ENCODE data around the gene ATF4. TPM values are rescaled to one million over a fixed set of nuclear protein-coding genes. Genes with fewer than 3 reads are reported as not detected.

Gene ATF4, protein sequence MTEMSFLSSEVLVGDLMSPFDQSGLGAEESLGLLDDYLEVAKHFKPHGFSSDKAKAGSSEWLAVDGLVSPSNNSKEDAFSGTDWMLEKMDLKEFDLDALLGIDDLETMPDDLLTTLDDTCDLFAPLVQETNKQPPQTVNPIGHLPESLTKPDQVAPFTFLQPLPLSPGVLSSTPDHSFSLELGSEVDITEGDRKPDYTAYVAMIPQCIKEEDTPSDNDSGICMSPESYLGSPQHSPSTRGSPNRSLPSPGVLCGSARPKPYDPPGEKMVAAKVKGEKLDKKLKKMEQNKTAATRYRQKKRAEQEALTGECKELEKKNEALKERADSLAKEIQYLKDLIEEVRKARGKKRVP
- 177 TPM for total RNA-seq (2021; ENCODE audit: unreplicated experiment)
- polyA plus RNA-seq (2012; ENCODE audit: insufficient read length): 378 TPM
- percentile 99 among the genes with signal in this experiment for Bru-seq, nascent RNA
- BruChase-seq, experiment 1, labeled RNA remaining after a 2-hour chase: percentile 99 among the genes with signal in this experiment
- BruChase-seq, experiment 2, labeled RNA remaining after a 6-hour chase: percentile 99 among the genes with signal in this experiment
- long read RNA-seq, transcript ATF4-202 (3 exons, 1,419 nt): major isoform, 35 of 349 reads
- long read RNA-seq, transcript ATF4-201 (2 exons, 2,019 nt): minor isoform, 12 of 349 reads
- long read RNA-seq, partial matches to known transcripts: 1 of 349 reads
- long read RNA-seq, other reads (novel, unspliced or antisense): 301 of 349 reads

DNA sequence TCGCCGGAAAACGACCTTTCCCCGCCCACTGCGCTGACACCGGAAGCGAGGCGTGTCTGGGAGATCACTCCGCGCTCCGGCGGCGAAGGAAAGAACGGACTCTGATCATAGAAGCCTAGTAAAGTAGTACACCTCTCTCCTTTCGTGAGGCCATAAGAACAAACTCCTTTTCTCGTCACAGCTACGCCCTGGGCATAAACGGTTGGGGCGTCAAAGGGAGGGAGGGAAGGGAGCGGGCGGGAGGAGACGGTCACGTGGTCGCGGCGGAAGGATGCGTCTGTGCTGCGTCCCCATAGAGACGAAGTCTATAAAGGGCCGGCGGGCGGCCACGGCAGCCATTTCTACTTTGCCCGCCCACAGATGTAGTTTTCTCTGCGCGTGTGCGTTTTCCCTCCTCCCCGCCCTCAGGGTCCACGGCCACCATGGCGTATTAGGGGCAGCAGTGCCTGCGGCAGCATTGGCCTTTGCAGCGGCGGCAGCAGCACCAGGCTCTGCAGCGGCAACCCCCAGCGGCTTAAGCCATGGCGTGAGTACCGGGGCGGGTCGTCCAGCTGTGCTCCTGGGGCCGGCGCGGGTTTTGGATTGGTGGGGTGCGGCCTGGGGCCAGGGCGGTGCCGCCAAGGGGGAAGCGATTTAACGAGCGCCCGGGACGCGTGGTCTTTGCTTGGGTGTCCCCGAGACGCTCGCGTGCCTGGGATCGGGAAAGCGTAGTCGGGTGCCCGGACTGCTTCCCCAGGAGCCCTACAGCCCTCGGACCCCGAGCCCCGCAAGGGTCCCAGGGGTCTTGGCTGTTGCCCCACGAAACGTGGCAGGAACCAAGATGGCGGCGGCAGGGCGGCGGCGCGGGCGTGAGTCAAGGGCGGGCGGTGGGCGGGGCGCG lies at the start of gene ATF4:
ATF4 (plus strand) TSS at position 337 of the 880 bp plus-strand sequence. CDS start 884 bp downstream, outside the sequence.
- no TSS peak for BruUV-seq (replicated peaks)
- DNase-seq (ENCODE audit: low read depth, low spot score) (no peak), ATAC-seq (peak; percentile 52)
- intact Hi-C loops (cut with micrococcal nuclease; ENCODE audit: unreplicated experiment) (no loop called here), in situ Hi-C loops (cut with HindIII; ENCODE audit: low pct_unique_long_range_greater_than_20kb, low sequenced_read_pairs) (no loop called here)
- Histone ChIP-seq H3K36me3 (ENCODE audit: control insufficient read depth, insufficient read depth, low read length) (peaks cover 15% of the 10 kb centered on the region), H3K27ac (ENCODE audit: low read length) (peak within 1 kb of the TSS; percentile 95), H3K4me1 (ENCODE audit: control insufficient read depth, insufficient read depth, low read length) (peaks cover 17% of the 10 kb centered on the region), H3K4me3 (ENCODE audit: low read depth in 2 of 2, low read length in 2 of 2) (peak within 1 kb of the TSS; percentile 75 to 84), H3K9me3 (ENCODE audit: control insufficient read depth, insufficient read depth, low read depth, low read length) (no peaks in the 10 kb centered on the region), H3K27me3 (ENCODE audit: control insufficient read depth, insufficient read depth, low read length) (no peaks in the 10 kb centered on the region)
- TF ChIP-seq TCF7L2 (IDR thresholded peaks at IDR 0.05; ENCODE audit: low read depth, low read length) (no peak), SIN3A (IDR thresholded peaks at IDR 0.05; ENCODE audit: borderline replicate concordance, insufficient read depth, low read depth, low read length) (no peak; the same call in 1 of the 2 replicates), POLR2AphosphoS5 (IDR thresholded peaks at IDR 0.05; ENCODE audit: low read depth, low read length) (peak; percentile 94)
- TF ChIP-seq, protein P1, sequence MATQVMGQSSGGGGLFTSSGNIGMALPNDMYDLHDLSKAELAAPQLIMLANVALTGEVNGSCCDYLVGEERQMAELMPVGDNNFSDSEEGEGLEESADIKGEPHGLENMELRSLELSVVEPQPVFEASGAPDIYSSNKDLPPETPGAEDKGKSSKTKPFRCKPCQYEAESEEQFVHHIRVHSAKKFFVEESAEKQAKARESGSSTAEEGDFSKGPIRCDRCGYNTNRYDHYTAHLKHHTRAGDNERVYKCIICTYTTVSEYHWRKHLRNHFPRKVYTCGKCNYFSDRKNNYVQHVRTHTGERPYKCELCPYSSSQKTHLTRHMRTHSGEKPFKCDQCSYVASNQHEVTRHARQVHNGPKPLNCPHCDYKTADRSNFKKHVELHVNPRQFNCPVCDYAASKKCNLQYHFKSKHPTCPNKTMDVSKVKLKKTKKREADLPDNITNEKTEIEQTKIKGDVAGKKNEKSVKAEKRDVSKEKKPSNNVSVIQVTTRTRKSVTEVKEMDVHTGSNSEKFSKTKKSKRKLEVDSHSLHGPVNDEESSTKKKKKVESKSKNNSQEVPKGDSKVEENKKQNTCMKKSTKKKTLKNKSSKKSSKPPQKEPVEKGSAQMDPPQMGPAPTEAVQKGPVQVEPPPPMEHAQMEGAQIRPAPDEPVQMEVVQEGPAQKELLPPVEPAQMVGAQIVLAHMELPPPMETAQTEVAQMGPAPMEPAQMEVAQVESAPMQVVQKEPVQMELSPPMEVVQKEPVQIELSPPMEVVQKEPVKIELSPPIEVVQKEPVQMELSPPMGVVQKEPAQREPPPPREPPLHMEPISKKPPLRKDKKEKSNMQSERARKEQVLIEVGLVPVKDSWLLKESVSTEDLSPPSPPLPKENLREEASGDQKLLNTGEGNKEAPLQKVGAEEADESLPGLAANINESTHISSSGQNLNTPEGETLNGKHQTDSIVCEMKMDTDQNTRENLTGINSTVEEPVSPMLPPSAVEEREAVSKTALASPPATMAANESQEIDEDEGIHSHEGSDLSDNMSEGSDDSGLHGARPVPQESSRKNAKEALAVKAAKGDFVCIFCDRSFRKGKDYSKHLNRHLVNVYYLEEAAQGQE (IDR thresholded peaks at IDR 0.05; ENCODE audit: insufficient read depth in 1 of 2, low read depth in 2 of 2, low read length in 1 of 2): no peak
- POLR2A ChIA-PET: interaction anchor here (0.5 to 1.1 kb wide), 6 partner anchors 9 to 592 kb away, joined by 4 to 8 read pairs (median 4); partner anchors contain the start of gene MIEF1
- CTCF ChIA-PET: interaction anchor here (0.7 to 1.0 kb wide), 3 partner anchors 24 to 534 kb away, joined by 3 to 5 read pairs (median 3); no protein-coding TSS in a partner anchor

DNA sequence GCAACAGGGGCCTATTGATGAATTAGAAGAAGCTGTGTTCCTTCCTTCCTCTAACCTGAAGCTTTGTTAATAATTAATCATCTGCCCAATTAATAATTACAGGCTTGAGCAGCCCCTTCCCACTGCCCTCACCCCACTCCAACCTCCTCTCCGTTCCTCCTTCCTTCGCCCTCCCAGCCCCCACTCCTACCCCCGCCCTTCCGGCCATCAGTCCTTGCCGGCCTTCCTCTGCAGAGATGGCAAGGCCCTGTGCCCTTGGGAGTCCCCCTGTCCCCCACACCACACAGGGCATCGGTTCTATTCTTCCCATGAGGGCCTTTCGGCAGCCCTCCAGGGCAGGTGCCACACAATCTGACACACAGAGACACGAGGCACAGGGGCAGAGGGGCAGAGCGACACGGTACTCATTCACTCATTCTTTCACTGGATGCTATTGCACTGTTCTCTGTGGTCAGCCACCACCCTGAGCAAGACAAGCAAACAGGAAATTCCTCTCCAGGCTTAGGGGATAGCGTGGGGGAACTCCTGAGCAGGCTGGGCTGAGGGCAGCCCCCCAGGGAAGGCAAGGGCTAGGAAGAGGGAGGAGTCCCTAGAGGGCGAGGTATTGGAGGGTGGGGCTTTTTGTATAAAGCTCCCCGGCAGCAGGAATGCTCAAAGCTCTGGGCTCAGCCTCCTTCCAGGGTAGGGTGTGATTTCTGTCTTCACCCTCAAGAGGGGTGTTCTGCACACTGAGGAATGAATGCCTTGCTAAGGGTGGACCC lies 48.8 kb upstream of the ATF4 start:
- in situ Hi-C loops (cut with HindIII; ENCODE audit: low pct_unique_long_range_greater_than_20kb, low sequenced_read_pairs) (no loop called here), intact Hi-C loops (cut with micrococcal nuclease; ENCODE audit: unreplicated experiment) (no loop called here)
- Histone ChIP-seq H3K4me3 (ENCODE audit: low read depth in 2 of 2, low read length in 2 of 2) (no peak overlapping the region), H3K27ac (ENCODE audit: low read length) (no peak overlapping the region), H3K9me3 (ENCODE audit: control insufficient read depth, insufficient read depth, low read depth, low read length) (no peaks in the 10 kb centered on the region), H3K27me3 (ENCODE audit: control insufficient read depth, insufficient read depth, low read length) (no peaks in the 10 kb centered on the region), H3K36me3 (ENCODE audit: control insufficient read depth, insufficient read depth, low read length) (no peaks in the 10 kb centered on the region), H3K4me1 (ENCODE audit: control insufficient read depth, insufficient read depth, low read length) (peaks cover 8% of the 10 kb centered on the region; the same call in 1 of the 2 replicates)
- TF ChIP-seq, protein P1 (IDR thresholded peaks at IDR 0.05; ENCODE audit: insufficient read depth in 1 of 2, low read depth in 2 of 2, low read length in 1 of 2): no peak
- TF ChIP-seq SIN3A (IDR thresholded peaks at IDR 0.05; ENCODE audit: borderline replicate concordance, insufficient read depth, low read depth, low read length): no peak
- no peak for TF ChIP-seq TCF7L2 (IDR thresholded peaks at IDR 0.05; ENCODE audit: low read depth, low read length)
- TF ChIP-seq, protein P2, sequence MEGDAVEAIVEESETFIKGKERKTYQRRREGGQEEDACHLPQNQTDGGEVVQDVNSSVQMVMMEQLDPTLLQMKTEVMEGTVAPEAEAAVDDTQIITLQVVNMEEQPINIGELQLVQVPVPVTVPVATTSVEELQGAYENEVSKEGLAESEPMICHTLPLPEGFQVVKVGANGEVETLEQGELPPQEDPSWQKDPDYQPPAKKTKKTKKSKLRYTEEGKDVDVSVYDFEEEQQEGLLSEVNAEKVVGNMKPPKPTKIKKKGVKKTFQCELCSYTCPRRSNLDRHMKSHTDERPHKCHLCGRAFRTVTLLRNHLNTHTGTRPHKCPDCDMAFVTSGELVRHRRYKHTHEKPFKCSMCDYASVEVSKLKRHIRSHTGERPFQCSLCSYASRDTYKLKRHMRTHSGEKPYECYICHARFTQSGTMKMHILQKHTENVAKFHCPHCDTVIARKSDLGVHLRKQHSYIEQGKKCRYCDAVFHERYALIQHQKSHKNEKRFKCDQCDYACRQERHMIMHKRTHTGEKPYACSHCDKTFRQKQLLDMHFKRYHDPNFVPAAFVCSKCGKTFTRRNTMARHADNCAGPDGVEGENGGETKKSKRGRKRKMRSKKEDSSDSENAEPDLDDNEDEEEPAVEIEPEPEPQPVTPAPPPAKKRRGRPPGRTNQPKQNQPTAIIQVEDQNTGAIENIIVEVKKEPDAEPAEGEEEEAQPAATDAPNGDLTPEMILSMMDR (IDR thresholded peaks at IDR 0.05): no peak
- no peak for TF ChIP-seq POLR2AphosphoS5 (IDR thresholded peaks at IDR 0.05; ENCODE audit: low read depth, low read length)
- ChIA-PET CTCF (no interaction called here), POLR2A (no interaction called here)
- ATAC-seq (0 out of 2 replicates have a peak, but pooled peaks have one; percentile 8), DNase-seq (ENCODE audit: low read depth, low spot score) (no peak)
- no TSS peak for BruUV-seq (replicated peaks)

All from Panc1 (cell line).